SK-N-SH (cell line): Measurements from ENCODE around the gene TMEM196. TPM values are rescaled to one million over a fixed set of nuclear protein-coding genes. Genes with fewer than 3 reads are reported as not detected.

Source experiments
- CTCF ChIA-PET: fragments of 300-600, 350-600 bp; formaldehyde crosslinking; extraction: SDS; loops from one replicate; lab custom pipeline; 2021; lab: Yijun Ruan, JAX
- POLR2A ChIA-PET: fragments of 350-600 bp; sonication (Branson Sonifier 250); formaldehyde crosslinking; extraction: SDS; loops from one replicate; lab custom pipeline; 2020; ENCODE audit warnings: antibody characterized with exemption, inconsistent platforms; lab: Yijun Ruan, JAX
- DNase-seq: peaks from one replicate; pipeline ENCODE4 v3.0.0; 2012
- H2AFZ ChIP-seq: fragments of 200-600 bp; sonication (generic); 2 replicates; pipeline ENCODE4 v1.8.1; 2016; ENCODE audit warnings: antibody characterized with exemption, mild to moderate bottlenecking, low read depth
- H3F3A ChIP-seq: fragments of 200-600 bp; sonication (generic); replicated peaks from 2 replicates; pipeline ENCODE3; 2016; ENCODE audit warnings: antibody characterized with exemption, mild to moderate bottlenecking; ENCODE audit not compliant: insufficient read depth
- H3K27ac ChIP-seq, 2 experiments: fragments of 200-500 bp in 1 of 2; fragments of 200-600 bp in 1 of 2; sonication (Bioruptor generic) in 1 of 2; sonication (generic), shearing (Covaris generic) in 1 of 2; 2 replicates each; pipeline versions ENCODE4 v1.5.1 to v1.6.1; 2014 to 2016; ENCODE audit warnings: low read depth in 2 of 2, inconsistent platforms in 1 of 2, low read length in 1 of 2, mild to moderate bottlenecking in 1 of 2, mixed read lengths in 1 of 2
- H3K27me3 ChIP-seq: fragments of 200-600 bp; sonication (generic), shearing (Covaris generic); 2 replicates; pipeline ENCODE4 v1.6.1; 2016; ENCODE audit warnings: mixed run types; ENCODE audit not compliant: insufficient read depth
- H3K36me3 ChIP-seq, 2 experiments: fragments of 200-500 bp in 1 of 2; fragments of 200-600 bp in 1 of 2; sonication (Bioruptor generic) in 1 of 2; sonication (generic) in 1 of 2; replicated peaks in 1 of 2; 2 replicates each; pipeline versions ENCODE3 to v1.5.1; 2014 to 2016; ENCODE audit warnings: low read length in 1 of 2, mild to moderate bottlenecking in 1 of 2; ENCODE audit not compliant: insufficient read depth in 2 of 2, control insufficient read depth in 1 of 2
- H3K4me1 ChIP-seq, 2 experiments: fragments of 200-500 bp in 1 of 2; fragments of 200-600 bp in 1 of 2; sonication (Bioruptor generic) in 1 of 2; sonication (generic), shearing (Covaris generic) in 1 of 2; 2 replicates each; pipeline versions ENCODE4 v1.5.1 to v1.6.1; 2014 to 2016; ENCODE audit warnings: low read depth in 1 of 2, low read length in 1 of 2, mixed run types in 1 of 2; ENCODE audit not compliant: insufficient read depth in 2 of 2, control insufficient read depth in 1 of 2
- H3K4me2 ChIP-seq: fragments of 200-600 bp; sonication (generic), shearing (Covaris generic); 2 replicates; pipeline ENCODE4 v1.6.1; 2017; ENCODE audit warnings: mixed run types
- H3K4me3 ChIP-seq, 2 experiments: fragments of 200-500 bp in 1 of 2; fragments of 200-600 bp in 1 of 2; sonication (Bioruptor generic) in 1 of 2; sonication (generic), shearing (Covaris generic) in 1 of 2; 2 replicates each; pipeline versions ENCODE4 v1.5.1 to v1.8.1; 2014 to 2016; ENCODE audit warnings: low read depth in 2 of 2, inconsistent platforms in 1 of 2, low read length in 1 of 2, mild to moderate bottlenecking in 1 of 2, mixed read lengths in 1 of 2, moderate library complexity in 1 of 2
- H3K79me2 ChIP-seq: fragments of 200-600 bp; sonication (generic); 2 replicates; pipeline ENCODE4 v1.8.1; 2017; ENCODE audit warnings: mild to moderate bottlenecking; ENCODE audit not compliant: insufficient read depth
- H3K9ac ChIP-seq: fragments of 200-600 bp; sonication (generic); 2 replicates; pipeline ENCODE4 v1.6.1; 2017; ENCODE audit warnings: mixed run types
- H3K9me2 ChIP-seq: fragments of 200-600 bp; sonication (generic); 2 replicates; pipeline ENCODE4 v1.6.1; 2017; ENCODE audit warnings: mixed run types
- H3K9me3 ChIP-seq: fragments of 200-600 bp; sonication (generic); 2 replicates; pipeline ENCODE4 v1.6.1; 2017; ENCODE audit warnings: mixed run types, mild to moderate bottlenecking, moderate library complexity
- H4K20me1 ChIP-seq: fragments of 200-600 bp; sonication (generic); 2 replicates; pipeline ENCODE4 v1.6.1; 2017; ENCODE audit warnings: mild to moderate bottlenecking, mixed run types; ENCODE audit not compliant: insufficient read depth
- EP300 ChIP-seq, 2 experiments: IDR thresholded peaks; 2 replicates each; pipeline versions ENCODE4 v1.4.0 to v1.6.1; 2012; ENCODE audit warnings: borderline replicate concordance in 1 of 2, low read depth in 1 of 2, low read length in 1 of 2
- EZH2phosphoT487 ChIP-seq: fragments of 200-600 bp; sonication (generic); IDR thresholded peaks from 2 replicates; pipeline ENCODE4 v1.6.1; 2017; ENCODE audit warnings: low read depth, mixed run types, mild to moderate bottlenecking, antibody characterized with exemption, moderate library complexity, borderline replicate concordance
- FOSL2 ChIP-seq: IDR thresholded peaks from 2 replicates; pipeline ENCODE4 v1.4.0; 2012; ENCODE audit warnings: low read depth, mild to moderate bottlenecking, moderate library complexity, borderline replicate concordance
- GABPA ChIP-seq: IDR thresholded peaks from 2 replicates; pipeline ENCODE4 v1.4.0; 2012; ENCODE audit warnings: low read depth, mild to moderate bottlenecking
- IRF3 ChIP-seq: fragments of 150-350 bp; IDR thresholded peaks from 2 replicates; pipeline ENCODE4 v1.6.1; 2016; ENCODE audit warnings: mild to moderate bottlenecking, low read depth, low read length
- JUND ChIP-seq: IDR thresholded peaks from 2 replicates; pipeline ENCODE4 v1.4.0; 2012
- MXI1 ChIP-seq: IDR thresholded peaks from 2 replicates; pipeline ENCODE4 v1.6.1; 2012; ENCODE audit warnings: mild to moderate bottlenecking, low read depth, low read length, improper control_type of control experiment
- NFIC ChIP-seq: IDR thresholded peaks from 2 replicates; pipeline ENCODE4 v1.4.0; 2012; ENCODE audit warnings: borderline replicate concordance
- POLR2AphosphoS5 ChIP-seq: IDR thresholded peaks from 2 replicates; pipeline ENCODE4 v1.6.1; 2012; ENCODE audit warnings: low read depth, low read length
- RCOR1 ChIP-seq: fragments of 150-350 bp; IDR thresholded peaks from 2 replicates; pipeline ENCODE4 v1.6.1; 2017; ENCODE audit warnings: antibody characterized with exemption, low read length
- REST ChIP-seq: IDR thresholded peaks from 2 replicates; pipeline ENCODE4 v1.6.1; 2012; ENCODE audit warnings: mild to moderate bottlenecking, low read depth, low read length, moderate library complexity
- RXRA ChIP-seq: IDR thresholded peaks from 2 replicates; pipeline ENCODE4 v1.4.0; 2012; ENCODE audit warnings: low read depth, mild to moderate bottlenecking, borderline replicate concordance
- SIN3A ChIP-seq: IDR thresholded peaks from 2 replicates; pipeline ENCODE4 v1.6.1; 2012; ENCODE audit warnings: low read depth, mild to moderate bottlenecking, low read length, moderate library complexity, borderline replicate concordance
- SMC3 ChIP-seq: IDR thresholded peaks from 2 replicates; pipeline ENCODE4 v1.6.1; 2012; ENCODE audit warnings: low read depth, low read length, improper control_type of control experiment
- TEAD4 ChIP-seq: IDR thresholded peaks from 2 replicates; pipeline ENCODE4 v1.4.0; 2012; ENCODE audit warnings: mild to moderate bottlenecking, borderline replicate concordance; ENCODE audit not compliant: insufficient read depth
- USF1 ChIP-seq: IDR thresholded peaks from 2 replicates; pipeline ENCODE4 v1.4.0; 2012; ENCODE audit warnings: low read depth, borderline replicate concordance
- USF2 ChIP-seq: fragments of 150-350 bp; IDR thresholded peaks from 2 replicates; pipeline ENCODE4 v1.6.1; 2017; ENCODE audit warnings: antibody characterized with exemption, low read length, low read depth, borderline replicate concordance
- YY1 ChIP-seq: IDR thresholded peaks from 2 replicates; pipeline ENCODE4 v1.4.0; 2012; ENCODE audit warnings: low read depth, mild to moderate bottlenecking
- ZBTB33 ChIP-seq: IDR thresholded peaks from 2 replicates; pipeline ENCODE4 v1.4.0; 2012; ENCODE audit warnings: low read depth, borderline replicate concordance
- WGBS: methylation state at CpG from one replicate; pipeline ENCODE4 v1.1.6; 2017; ENCODE audit warnings: low lambda C conversion rate; 5-methylcytosine and 5-hydroxymethylcytosine counted together
- polyA plus RNA-seq, 3 experiments: library from polyadenylated mRNA; depleted of rRNA; stranded (reverse); fragments of >200 nt; gene quantifications; 2 replicates each; pipeline ENCODE4 v1.2.3, GENCODE V29; 2012

TMEM196 gene
- polyA plus RNA-seq, 1 of the 3 experiments (the other 2 are of a cell fraction) = not detected

GRCh38 chr7:19783541-19783940, 10.1 kb upstream of the TMEM196 start:
- CTCF ChIA-PET = interaction anchor here (1.1 to 2.2 kb wide), 2 partner anchors 29 to 36 kb away, joined by 5 to 10 read pairs; no protein-coding TSS in a partner anchor
- Histone ChIP-seq H2AFZ (no peak overlapping the region), H3K9me3 (no peaks in the 10 kb centered on the region), H3K79me2 (no peaks in the 10 kb centered on the region), H3K9me2 (no peaks in the 10 kb centered on the region), H3K4me1 (no peaks in the 10 kb centered on the region), H3K27me3 (no peaks in the 10 kb centered on the region), H3K9ac (no peak overlapping the region), H3K4me3 (no peak overlapping the region), H3K4me2 (no peak overlapping the region), H3K27ac (no peak overlapping the region), H3K36me3 (no peaks in the 10 kb centered on the region), H3F3A (no peaks in the 10 kb centered on the region), H4K20me1 (no peaks in the 10 kb centered on the region)
- no peak for TF ChIP-seq REST
- POLR2A ChIA-PET = no interaction called here
- no peak for DNase-seq

GRCh38 chr7:19776981-19777380, 3.6 kb upstream of the TMEM196 start:
- H3K4me1 ChIP-seq = no peaks in the 10 kb centered on the region; a peak in 1 of 4 replicates
- no peak overlapping the region for H3K4me2 ChIP-seq
- no peaks in the 10 kb centered on the region for H4K20me1 ChIP-seq
- WGBS = 21% methylated on average over 4 of the region's 4 CpGs
- ChIA-PET POLR2A (no interaction called here), CTCF (interaction anchor here (1.0 to 1.9 kb wide), 3 partner anchors 21 to 29 kb away, joined by 3 to 5 read pairs (median 4); no protein-coding TSS in a partner anchor)
- H3K79me2 ChIP-seq = no peaks in the 10 kb centered on the region
- DNase-seq = no peak
- no peak overlapping the region for H2AFZ ChIP-seq
- H3K4me3 ChIP-seq = no peak overlapping the region
- H3K27ac ChIP-seq = no peak overlapping the region
- H3K9ac ChIP-seq = no peak overlapping the region
- no peaks in the 10 kb centered on the region for H3F3A ChIP-seq
- H3K9me3 ChIP-seq = no peaks in the 10 kb centered on the region
- H3K9me2 ChIP-seq = no peaks in the 10 kb centered on the region
- H3K27me3 ChIP-seq = peaks cover 16% of the 10 kb centered on the region; the same call in 1 of the 2 replicates
- H3K36me3 ChIP-seq = no peaks in the 10 kb centered on the region
- TF ChIP-seq RXRA (no peak), FOSL2 (no peak), SIN3A (no peak), POLR2AphosphoS5 (no peak), MXI1 (no peak), TEAD4 (no peak), USF1 (no peak), RCOR1 (no peak), YY1 (no peak), EP300 (IDR thresholded peaks at IDR 0.05; ENCODE audit: borderline replicate concordance in 1 of 2, low read depth in 1 of 2, low read length in 1 of 2) (no peak), SMC3 (no peak), USF2 (no peak), IRF3 (no peak), NFIC (no peak), GABPA (no peak), JUND (no peak), ZBTB33 (no peak), EZH2phosphoT487 (no peak)
